OCI-LY3 (cell line): ENCODE measurements around the gene NRROS.

Experiments used
- H2AFZ ChIP-seq: fragments of 200-600, 300-600 bp; shearing (Covaris generic); 2 replicates; pipeline ENCODE4 v1.6.0; 2014; ENCODE audit warnings: antibody characterized with exemption, low read depth, low read length
- H3K27ac ChIP-seq: fragments of 200-600, 300-600 bp; sonication (generic); 2 replicates; pipeline ENCODE4 v1.5.1; 2014; ENCODE audit warnings: mild to moderate bottlenecking, low read length, moderate library complexity, mixed read lengths
- H3K27me3 ChIP-seq: fragments of 200-600, 300-600 bp; sonication (generic); 2 replicates; pipeline ENCODE4 v1.6.1; 2014; ENCODE audit warnings: low read depth, low read length, mixed read lengths
- H3K36me3 ChIP-seq: fragments of 200-600, 300-600 bp; sonication (generic); replicated peaks from 2 replicates; pipeline ENCODE3; 2014; ENCODE audit warnings: low read depth, low read length, mixed read lengths
- H3K4me1 ChIP-seq: fragments of 300-600, 200-600 bp; sonication (generic); 2 replicates; pipeline ENCODE4 v1.6.1; 2014; ENCODE audit warnings: low read length, mixed read lengths
- H3K4me2 ChIP-seq: fragments of 200-600, 300-600 bp; sonication (generic); 2 replicates; pipeline ENCODE4 v1.6.1; 2014; ENCODE audit warnings: low read length, mixed read lengths
- H3K4me3 ChIP-seq: fragments of 300-600, 200-600 bp; sonication (generic); 2 replicates; pipeline ENCODE4 v1.5.1; 2014; ENCODE audit warnings: antibody characterized with exemption, mild to moderate bottlenecking, low read length, moderate library complexity
- H3K79me2 ChIP-seq: fragments of 300-600, 200-600 bp; shearing (Covaris generic); 2 replicates; pipeline ENCODE4 v1.6.1; 2014; ENCODE audit warnings: mild to moderate bottlenecking, low read length, mixed read lengths
- H3K9ac ChIP-seq: fragments of 300-600, 200-600 bp; shearing (Covaris generic); 2 replicates; pipeline ENCODE4 v1.6.0; 2014; ENCODE audit warnings: mild to moderate bottlenecking, low read length, moderate library complexity
- H3K9me3 ChIP-seq: fragments of 200-600, 300-600 bp; shearing (Covaris generic); 2 replicates; pipeline ENCODE4 v1.6.1; 2014; ENCODE audit warnings: low read length, mixed read lengths; ENCODE audit not compliant: insufficient read depth
- H4K20me1 ChIP-seq: fragments of 200-600, 300-600 bp; sonication (generic); 2 replicates; pipeline ENCODE4 v1.6.1; 2016; ENCODE audit warnings: low read length, mixed read lengths; ENCODE audit not compliant: insufficient read depth
- EZH2phosphoT487 ChIP-seq: fragments of 200-600 bp; shearing (Covaris generic); IDR thresholded peaks from 2 replicates; pipeline ENCODE4 v1.6.1; 2018; ENCODE audit warnings: antibody characterized with exemption, mixed run types, low read depth
- TF ChIP-seq, protein P1 (sequence below): fragments of 200-600, 300-600 bp; sonication (generic); IDR thresholded peaks from 2 replicates; pipeline ENCODE4 v1.5.1; 2014; ENCODE audit warnings: antibody characterized with exemption, low read length, low read depth

The NRROS gene

DNA sequence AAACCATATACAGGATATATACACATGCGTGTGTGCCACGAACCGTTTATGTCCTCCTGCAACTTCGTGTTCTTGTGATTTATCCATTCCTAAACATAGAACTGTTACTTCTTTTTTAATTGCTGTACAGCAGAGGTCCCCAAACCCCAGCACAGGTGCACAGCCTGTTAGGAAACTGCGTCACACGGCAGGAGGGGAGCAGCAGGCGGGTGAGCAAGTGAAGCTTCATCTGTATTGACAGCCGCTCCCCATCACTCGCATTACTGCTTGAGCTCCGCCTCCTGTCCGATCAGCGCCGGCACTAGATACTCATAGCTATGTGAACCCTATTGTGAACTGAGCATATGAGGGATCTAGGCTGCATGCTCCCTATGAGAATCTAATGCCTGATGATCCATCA is 34.9 kb upstream of the NRROS start:
- Histone ChIP-seq H4K20me1 (no peaks in the 10 kb centered on the region), H3K4me1 (peaks cover 6% of the 10 kb centered on the region), H3K27me3 (no peaks in the 10 kb centered on the region), H2AFZ (peak overlapping the region; percentile 61), H3K9ac (0 out of 2 replicates have a peak overlapping the region, but pooled peaks have one; percentile 17), H3K36me3 (no peaks in the 10 kb centered on the region), H3K27ac (no peak overlapping the region), H3K4me2 (peak overlapping the region; percentile 78), H3K79me2 (no peaks in the 10 kb centered on the region), H3K9me3 (no peaks in the 10 kb centered on the region), H3K4me3 (peak overlapping the region; percentile 65)
- no peak for TF ChIP-seq EZH2phosphoT487
- TF ChIP-seq, protein P1, sequence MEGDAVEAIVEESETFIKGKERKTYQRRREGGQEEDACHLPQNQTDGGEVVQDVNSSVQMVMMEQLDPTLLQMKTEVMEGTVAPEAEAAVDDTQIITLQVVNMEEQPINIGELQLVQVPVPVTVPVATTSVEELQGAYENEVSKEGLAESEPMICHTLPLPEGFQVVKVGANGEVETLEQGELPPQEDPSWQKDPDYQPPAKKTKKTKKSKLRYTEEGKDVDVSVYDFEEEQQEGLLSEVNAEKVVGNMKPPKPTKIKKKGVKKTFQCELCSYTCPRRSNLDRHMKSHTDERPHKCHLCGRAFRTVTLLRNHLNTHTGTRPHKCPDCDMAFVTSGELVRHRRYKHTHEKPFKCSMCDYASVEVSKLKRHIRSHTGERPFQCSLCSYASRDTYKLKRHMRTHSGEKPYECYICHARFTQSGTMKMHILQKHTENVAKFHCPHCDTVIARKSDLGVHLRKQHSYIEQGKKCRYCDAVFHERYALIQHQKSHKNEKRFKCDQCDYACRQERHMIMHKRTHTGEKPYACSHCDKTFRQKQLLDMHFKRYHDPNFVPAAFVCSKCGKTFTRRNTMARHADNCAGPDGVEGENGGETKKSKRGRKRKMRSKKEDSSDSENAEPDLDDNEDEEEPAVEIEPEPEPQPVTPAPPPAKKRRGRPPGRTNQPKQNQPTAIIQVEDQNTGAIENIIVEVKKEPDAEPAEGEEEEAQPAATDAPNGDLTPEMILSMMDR: peak; percentile 41

DNA sequence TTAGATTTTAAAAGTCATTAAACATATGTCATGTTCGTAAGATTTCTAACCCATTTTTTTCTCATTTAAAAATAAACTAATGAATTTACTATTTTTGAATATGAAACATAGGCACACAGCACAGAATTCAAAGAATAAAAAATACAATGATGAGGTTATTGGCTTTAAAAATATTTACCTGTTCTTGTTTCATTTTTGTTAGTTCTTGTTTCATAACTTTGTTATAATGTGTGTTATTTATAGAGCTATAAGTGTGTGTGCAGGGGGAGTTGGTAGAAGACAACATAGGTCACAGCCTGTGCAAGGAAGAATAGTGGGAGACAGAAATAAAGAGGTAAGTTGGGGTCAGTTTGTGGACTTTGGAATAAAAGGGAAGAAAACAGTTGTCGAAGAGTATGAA is 30.8 kb upstream of the NRROS start:
- Histone ChIP-seq H3K4me1 (peaks cover 13% of the 10 kb centered on the region), H3K9ac (no peak overlapping the region), H3K27me3 (no peaks in the 10 kb centered on the region), H3K4me2 (no peak overlapping the region), H3K27ac (no peak overlapping the region), H2AFZ (no peak overlapping the region), H3K36me3 (no peaks in the 10 kb centered on the region), H4K20me1 (no peaks in the 10 kb centered on the region), H3K4me3 (no peak overlapping the region), H3K9me3 (no peaks in the 10 kb centered on the region), H3K79me2 (no peaks in the 10 kb centered on the region)
- TF ChIP-seq, protein P1: no peak
- TF ChIP-seq EZH2phosphoT487: no peak

DNA sequence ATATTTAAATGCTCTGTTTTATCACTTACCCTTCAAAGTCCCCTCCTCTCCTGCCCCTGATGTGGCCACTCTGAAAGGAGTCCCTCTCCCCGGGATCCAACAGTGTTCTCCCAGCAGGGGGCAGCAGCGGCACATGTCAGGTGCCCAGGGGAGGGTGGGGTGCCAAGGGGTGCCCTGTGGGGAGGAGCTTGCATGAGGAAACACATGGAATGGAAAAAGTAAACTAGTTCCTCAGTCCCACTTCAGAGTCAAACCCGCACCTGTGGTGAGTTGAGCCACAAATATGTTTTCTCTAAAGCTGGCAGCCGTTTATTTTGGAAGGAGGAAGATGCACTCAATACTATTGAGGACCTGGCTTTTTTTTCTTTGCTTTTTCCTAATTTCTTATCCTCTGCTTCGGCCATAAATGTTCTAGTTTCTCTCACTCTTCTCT is 30.1 kb upstream of the NRROS start:
- TF ChIP-seq EZH2phosphoT487: no peak
- TF ChIP-seq, protein P1: peak; percentile 98
- Histone ChIP-seq H3K4me2 (peak overlapping the region; percentile 64), H3K4me3 (peak overlapping the region; percentile 49), H3K27me3 (no peaks in the 10 kb centered on the region), H2AFZ (peak overlapping the region; percentile 20), H3K4me1 (peaks cover 10% of the 10 kb centered on the region), H3K79me2 (no peaks in the 10 kb centered on the region), H3K9ac (peak overlapping the region; percentile 45), H3K27ac (no peak overlapping the region; the same call in 1 of the 2 replicates), H4K20me1 (no peaks in the 10 kb centered on the region), H3K36me3 (no peaks in the 10 kb centered on the region), H3K9me3 (no peaks in the 10 kb centered on the region)

DNA sequence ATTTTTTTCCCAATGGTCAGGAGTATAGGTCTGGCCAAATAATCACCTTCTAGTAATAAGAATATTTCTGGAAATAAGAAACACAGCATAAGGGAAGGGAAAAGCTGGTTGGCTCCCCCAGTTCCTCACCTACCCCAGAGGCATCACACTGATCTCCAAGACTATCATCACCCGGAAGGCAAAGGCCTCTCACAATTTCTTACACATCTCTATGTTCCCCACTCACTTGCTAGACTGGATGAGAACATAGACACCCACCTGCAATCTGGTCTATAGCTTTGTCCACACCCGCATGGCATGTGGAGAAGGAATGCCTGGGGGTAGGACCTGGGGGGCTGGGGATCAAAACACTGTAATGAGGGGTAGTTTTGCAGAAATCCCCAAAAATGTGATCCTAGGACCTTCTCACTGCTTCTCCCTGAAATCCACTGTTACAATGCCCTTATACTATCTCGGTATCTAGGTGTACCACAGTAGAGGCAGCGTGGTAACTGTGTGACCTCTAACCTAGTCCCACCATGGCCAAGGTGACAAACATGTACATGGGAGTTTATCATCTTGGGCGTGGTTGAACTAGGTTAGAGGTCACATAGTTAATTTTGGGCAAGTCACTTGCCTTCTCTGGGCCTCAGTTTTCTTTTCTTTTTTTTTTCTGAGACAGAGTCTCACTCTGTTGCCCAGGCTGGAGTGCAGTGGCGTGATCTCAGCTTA is 29.5 kb upstream of the NRROS start:
- Histone ChIP-seq H3K4me3 (peak overlapping the region; percentile 49), H3K79me2 (no peaks in the 10 kb centered on the region), H3K4me1 (peaks cover 8% of the 10 kb centered on the region), H4K20me1 (no peaks in the 10 kb centered on the region), H3K9me3 (no peaks in the 10 kb centered on the region), H3K27ac (no peak overlapping the region; the same call in 1 of the 2 replicates), H3K9ac (peak overlapping the region; percentile 45), H2AFZ (peak overlapping the region; percentile 20), H3K4me2 (peak overlapping the region; percentile 64), H3K27me3 (no peaks in the 10 kb centered on the region), H3K36me3 (no peaks in the 10 kb centered on the region)
- TF ChIP-seq EZH2phosphoT487: no peak
- TF ChIP-seq, protein P1: no peak
